Fibroblast of lung (primary cell): ENCODE measurements around the gene ULK3. TPM values are rescaled to one million over a fixed set of nuclear protein-coding genes. Genes with fewer than 3 reads are reported as not detected.

Source experiments
- DNase-seq, 2 donors: peaks; one replicate each; pipeline versions ENCODE4 v3.0.0 to v3.0.0-alpha.2; 2010; ENCODE audit warnings: low read depth in 2 of 2
- H2AFZ ChIP-seq: 2 replicates; pipeline ENCODE4 v1.5.1; 2012; ENCODE audit warnings: low read length, control low read depth, inconsistent platforms
- H3K27ac ChIP-seq: 2 replicates; pipeline ENCODE4 v1.5.1; 2011; ENCODE audit warnings: low read length, control low read depth; ENCODE audit not compliant: insufficient read depth
- H3K27me3 ChIP-seq: 2 replicates; pipeline ENCODE4 v1.5.1; 2011; ENCODE audit warnings: mild to moderate bottlenecking, low read length; ENCODE audit not compliant: control insufficient read depth, insufficient read depth
- H3K36me3 ChIP-seq: 2 replicates; pipeline ENCODE4 v1.5.1; 2011; ENCODE audit warnings: low read length; ENCODE audit not compliant: control insufficient read depth, insufficient read depth
- H3K4me1 ChIP-seq: 2 replicates; pipeline ENCODE4 v1.5.1; 2011; ENCODE audit warnings: low read length; ENCODE audit not compliant: control insufficient read depth, insufficient read depth; ENCODE audit errors: extremely low read depth
- H3K4me2 ChIP-seq: 2 replicates; pipeline ENCODE4 v1.5.1; 2011; ENCODE audit warnings: low read length, control low read depth; ENCODE audit not compliant: insufficient read depth; ENCODE audit errors: extremely low read depth
- H3K4me3 ChIP-seq, 4 experiments: fragments of 200-600 bp in 1 of 4; sonication (generic) in 1 of 4; replicated peaks in 1 of 4; 2 replicates each; pipeline ENCODE4 v1.5.1; 2011 to 2016; ENCODE audit warnings: low read length in 4 of 4, low read depth in 3 of 4, mild to moderate bottlenecking in 3 of 4, control low read depth in 2 of 4, inconsistent platforms in 1 of 4, mixed read lengths in 1 of 4; ENCODE audit not compliant: insufficient read depth in 1 of 4; ENCODE audit errors: control extremely low read depth in 1 of 4
- H3K79me2 ChIP-seq: 2 replicates; pipeline ENCODE4 v1.5.1; 2012; ENCODE audit warnings: mild to moderate bottlenecking, low read length, inconsistent platforms; ENCODE audit not compliant: control insufficient read depth, insufficient read depth
- H3K9ac ChIP-seq: 2 replicates; pipeline ENCODE4 v1.5.1; 2011; ENCODE audit warnings: mild to moderate bottlenecking, low read length, control low read depth; ENCODE audit not compliant: insufficient read depth
- H3K9me3 ChIP-seq: 2 replicates; pipeline ENCODE4 v1.5.1; 2012; ENCODE audit warnings: low read depth, low read length; ENCODE audit not compliant: control insufficient read depth, insufficient read depth
- H4K20me1 ChIP-seq: 2 replicates; pipeline ENCODE4 v1.5.1; 2011; ENCODE audit warnings: low read length; ENCODE audit not compliant: control insufficient read depth, insufficient read depth; ENCODE audit errors: extremely low read depth
- CTCF ChIP-seq, 2 donors: IDR thresholded peaks in 1 of 2; conservative IDR thresholded peaks in 1 of 2; 1 replicate in 1 of 2; 2 replicates in 1 of 2; pipeline ENCODE4 v1.5.1; 2011 to 2012; ENCODE audit warnings: low read length in 2 of 2, control low read depth in 1 of 2, inconsistent platforms in 1 of 2, low read depth in 1 of 2, mild to moderate bottlenecking in 1 of 2
- EZH2 ChIP-seq: IDR thresholded peaks from 2 replicates; pipeline ENCODE4 v1.5.1; 2012; ENCODE audit warnings: low read length, control low read depth, mild to moderate bottlenecking; ENCODE audit errors: missing control alignments
- polyA plus RNA-seq, 2 donors: library from polyadenylated mRNA; depleted of rRNA in 1 of 2; stranded (reverse) in 1 of 2; unstranded in 1 of 2; fragments of >200 nt; gene quantifications; 2 replicates each; pipeline ENCODE4 v1.2.1, GENCODE V29; 2011 to 2012; ENCODE audit warnings: missing spikeins in 1 of 2
- total RNA-seq: library from RNA; depleted of rRNA; stranded (reverse); fragments of >200 nt; gene quantifications from 2 replicates; pipeline ENCODE4 v1.2.1, GENCODE V29; 2014

Gene ULK3
- total and polyA plus RNA-seq, 2 donors (not counting 1 experiment from before 2014, with no cell fraction given) = 8.8 to 11.4 TPM

- DNase-seq = no peak
- no peaks in the 10 kb centered on the region for H3K27me3 ChIP-seq
- peaks cover 37% of the 10 kb centered on the region for H3K79me2 ChIP-seq
- H3K36me3 ChIP-seq = no peaks in the 10 kb centered on the region
- no peaks in the 10 kb centered on the region for H3K9me3 ChIP-seq
- no peaks in the 10 kb centered on the region for H4K20me1 ChIP-seq
- H3K4me2 ChIP-seq = no peak overlapping the region
- TF ChIP-seq EZH2 = no peak
- no peak for TF ChIP-seq CTCF (conservative IDR thresholded peaks at IDR 0.05 in 1 of 2, IDR thresholded peaks at IDR 0.05 in 1 of 2; ENCODE audit: low read depth in 1 of 2, low read length in 2 of 2)
- H3K9ac ChIP-seq = no peak overlapping the region
- H3K4me3 ChIP-seq = peak overlapping the region in 1 of 4 experiments; percentile 2
- H2AFZ ChIP-seq = no peak overlapping the region
- H3K27ac ChIP-seq = no peak overlapping the region
- peaks cover 4% of the 10 kb centered on the region for H3K4me1 ChIP-seq
Observed at GRCh38 chr15:74870436-74871215, 27.7 kb upstream of the ULK3 start.

GRCh38 chr15:74869726-74870407 is 26.9 kb upstream of the ULK3 start:
- H3K4me2 ChIP-seq = peak overlapping the region; percentile 59
- H3K27ac ChIP-seq = no peak overlapping the region
- no peaks in the 10 kb centered on the region for H3K36me3 ChIP-seq
- H3K9me3 ChIP-seq = no peaks in the 10 kb centered on the region
- no peaks in the 10 kb centered on the region for H4K20me1 ChIP-seq
- peaks cover 4% of the 10 kb centered on the region for H3K4me1 ChIP-seq
- H3K27me3 ChIP-seq = no peaks in the 10 kb centered on the region
- TF ChIP-seq CTCF (conservative IDR thresholded peaks at IDR 0.05 in 1 of 2, IDR thresholded peaks at IDR 0.05 in 1 of 2; ENCODE audit: low read depth in 1 of 2, low read length in 2 of 2) (no peak), EZH2 (no peak)
- peak overlapping the region in 1 of 4 experiments; percentile 11 for H3K4me3 ChIP-seq
- DNase-seq = peak in 1 of 2 donors; percentile 60
- H3K79me2 ChIP-seq = peaks cover 37% of the 10 kb centered on the region
- no peak overlapping the region for H3K9ac ChIP-seq
- no peak overlapping the region for H2AFZ ChIP-seq

- H3K4me3 ChIP-seq = no peak overlapping the region
- H3K27me3 ChIP-seq = no peaks in the 10 kb centered on the region
- H3K27ac ChIP-seq = no peak overlapping the region
- DNase-seq = no peak
- no peak for TF ChIP-seq EZH2
- TF ChIP-seq CTCF (conservative IDR thresholded peaks at IDR 0.05 in 1 of 2, IDR thresholded peaks at IDR 0.05 in 1 of 2; ENCODE audit: low read depth in 1 of 2, low read length in 2 of 2) = no peak
- no peaks in the 10 kb centered on the region for H3K9me3 ChIP-seq
- H3K9ac ChIP-seq = no peak overlapping the region
- no peak overlapping the region for H2AFZ ChIP-seq
- H3K4me2 ChIP-seq = peak overlapping the region; percentile 59
- H3K36me3 ChIP-seq = no peaks in the 10 kb centered on the region
- peaks cover 4% of the 10 kb centered on the region for H3K4me1 ChIP-seq
- H4K20me1 ChIP-seq = no peaks in the 10 kb centered on the region
- H3K79me2 ChIP-seq = peaks cover 40% of the 10 kb centered on the region
Observed at GRCh38 chr15:74869372-74869725, 26.4 kb upstream of the ULK3 start.
